AG04450 (cell line): ENCODE measurements around the gene DTD1. TPM values are rescaled to one million over a fixed set of nuclear protein-coding genes. Genes with fewer than 3 reads are reported as not detected.

Experiments used
- CTCF ChIA-PET: fragments of 300-600, 350-600 bp; formaldehyde crosslinking; extraction: SDS; loops from one replicate; lab custom pipeline; 2022; ENCODE audit warnings: antibody characterized with exemption, inconsistent platforms; lab: Charles Lee
- POLR2A ChIA-PET: fragments of 350-600 bp; formaldehyde crosslinking; extraction: SDS; loops from one replicate; lab custom pipeline; 2021; ENCODE audit warnings: antibody characterized with exemption, inconsistent platforms; lab: Yijun Ruan, JAX
- DNase-seq: peaks from one replicate; pipeline ENCODE4 v3.0.0-alpha.2; 2011; ENCODE audit warnings: low read depth, low spot score
- H3K27ac ChIP-seq: one replicate; pipeline ENCODE4 v1.5.1; 2012; ENCODE audit warnings: low read depth, low read length, control low read depth
- H3K27me3 ChIP-seq: one replicate; pipeline ENCODE4 v1.6.0; 2012; ENCODE audit warnings: low read length; ENCODE audit not compliant: control insufficient read depth, insufficient read depth
- H3K4me3 ChIP-seq: 2 replicates; pipeline ENCODE4 v1.5.1; 2011; ENCODE audit warnings: mild to moderate bottlenecking, low read depth, low read length, control low read depth
- H3K9me3 ChIP-seq: 2 replicates; pipeline ENCODE4 v1.5.1; 2012; ENCODE audit warnings: low read length; ENCODE audit not compliant: control insufficient read depth, insufficient read depth
- CTCF ChIP-seq: IDR thresholded peaks from 2 replicates; pipeline ENCODE4 v1.5.1; 2011; ENCODE audit warnings: low read depth, low read length, control low read depth, inconsistent platforms
- polyA plus RNA-seq: library from polyadenylated mRNA; depleted of rRNA; stranded (reverse); fragments of >200 nt; gene quantifications from 2 replicates; pipeline ENCODE4 v1.2.3, GENCODE V29; 2011

Gene DTD1
- polyA plus RNA-seq, 1 experiment: 50.0 TPM

- no peak overlapping the region for H3K27ac ChIP-seq
- H3K27me3 ChIP-seq: no peaks in the 10 kb centered on the region
- TF ChIP-seq CTCF: peak; percentile 99
- no peak overlapping the region for H3K4me3 ChIP-seq
- POLR2A ChIA-PET: no interaction called here
- peak; percentile 15 for DNase-seq
- CTCF ChIA-PET: interaction anchor here (0.6 to 2.8 kb wide), 47 partner anchors 10 to 1147 kb away, joined by 3 to 20 read pairs (median 4); no protein-coding TSS in a partner anchor
- H3K9me3 ChIP-seq: no peaks in the 10 kb centered on the region
These were observed 44.4 kb downstream of the DTD1 start for GRCh38 chr20:18632196-18632789.

GRCh38 chr20:18633411-18633810 lies 45.6 kb downstream of the DTD1 start:
- Histone ChIP-seq H3K27me3 (no peaks in the 10 kb centered on the region), H3K4me3 (no peak overlapping the region), H3K27ac (no peak overlapping the region), H3K9me3 (no peaks in the 10 kb centered on the region)
- CTCF ChIA-PET: interaction anchor here (1.0 to 2.8 kb wide), 8 partner anchors 9 to 1029 kb away, joined by 3 to 20 read pairs (median 4); no protein-coding TSS in a partner anchor
- DNase-seq: no peak
- POLR2A ChIA-PET: no interaction called here
- no peak for TF ChIP-seq CTCF

GRCh38 chr20:18634501-18634900 lies 46.6 kb downstream of the DTD1 start:
- Histone ChIP-seq H3K4me3 (no peak overlapping the region), H3K9me3 (no peaks in the 10 kb centered on the region), H3K27me3 (no peaks in the 10 kb centered on the region), H3K27ac (no peak overlapping the region)
- ChIA-PET CTCF (interaction anchor here (0.6 to 2.8 kb wide), 7 partner anchors 10 to 572 kb away, joined by 3 to 13 read pairs (median 4); no protein-coding TSS in a partner anchor), POLR2A (no interaction called here)
- TF ChIP-seq CTCF: no peak
- DNase-seq: no peak

GRCh38 chr20:18635380-18635779 lies 47.5 kb downstream of the DTD1 start:
- Histone ChIP-seq H3K4me3 (no peak overlapping the region), H3K27ac (no peak overlapping the region), H3K27me3 (no peaks in the 10 kb centered on the region), H3K9me3 (no peaks in the 10 kb centered on the region)
- DNase-seq: no peak
- CTCF ChIA-PET: interaction anchor here (1.2 kb wide), 1 partner anchor 47 kb away, joined by 3 read pairs; no protein-coding TSS in a partner anchor
- POLR2A ChIA-PET: no interaction called here
- TF ChIP-seq CTCF: no peak

GRCh38 chr20:18637224-18637623 lies 49.4 kb downstream of the DTD1 start:
- Histone ChIP-seq H3K27ac (no peak overlapping the region), H3K4me3 (no peak overlapping the region), H3K27me3 (no peaks in the 10 kb centered on the region), H3K9me3 (no peaks in the 10 kb centered on the region)
- DNase-seq: no peak
- ChIA-PET CTCF (no interaction called here), POLR2A (no interaction called here)
- no peak for TF ChIP-seq CTCF
